Mammary epithelial cell (primary cell): ENCODE data around the gene BBS9.

ENCODE experiments used
- EZH2 ChIP-seq: IDR thresholded peaks from 2 replicates; pipeline ENCODE4 v1.6.1; 2012; ENCODE audit warnings: low read length, inconsistent platforms, borderline replicate concordance
- TF ChIP-seq, protein P1 (sequence below), 2 donors: IDR thresholded peaks in 1 of 2; conservative IDR thresholded peaks in 1 of 2; 2 replicates each; pipeline ENCODE4 v1.5.1; 2011 to 2012; ENCODE audit warnings: inconsistent platforms in 2 of 2, low read length in 2 of 2, mild to moderate bottlenecking in 2 of 2, control low read depth in 1 of 2, low read depth in 1 of 2; ENCODE audit not compliant: insufficient read depth in 1 of 2; ENCODE audit errors: extremely low read depth in 1 of 2

DNA sequence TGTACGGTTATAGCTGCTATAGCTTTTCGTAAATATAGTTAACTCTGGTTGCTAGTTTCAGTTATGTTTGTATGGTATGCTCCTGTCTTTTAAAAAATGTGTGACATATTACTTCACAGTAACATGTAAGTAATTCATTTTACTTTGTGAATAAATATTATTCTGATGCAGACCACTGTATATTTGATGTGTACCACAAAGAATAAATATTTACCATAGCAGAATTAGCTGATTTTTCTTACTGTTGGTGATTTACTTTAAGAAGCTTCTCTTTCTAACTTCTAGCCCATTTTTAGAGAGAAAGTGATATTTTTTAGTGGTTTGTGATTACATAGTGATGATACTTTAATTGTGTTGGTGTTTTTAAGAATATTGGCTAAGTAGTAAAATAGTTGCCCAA is 292.8 kb downstream of the BBS9 start:
- TF ChIP-seq, protein P1, sequence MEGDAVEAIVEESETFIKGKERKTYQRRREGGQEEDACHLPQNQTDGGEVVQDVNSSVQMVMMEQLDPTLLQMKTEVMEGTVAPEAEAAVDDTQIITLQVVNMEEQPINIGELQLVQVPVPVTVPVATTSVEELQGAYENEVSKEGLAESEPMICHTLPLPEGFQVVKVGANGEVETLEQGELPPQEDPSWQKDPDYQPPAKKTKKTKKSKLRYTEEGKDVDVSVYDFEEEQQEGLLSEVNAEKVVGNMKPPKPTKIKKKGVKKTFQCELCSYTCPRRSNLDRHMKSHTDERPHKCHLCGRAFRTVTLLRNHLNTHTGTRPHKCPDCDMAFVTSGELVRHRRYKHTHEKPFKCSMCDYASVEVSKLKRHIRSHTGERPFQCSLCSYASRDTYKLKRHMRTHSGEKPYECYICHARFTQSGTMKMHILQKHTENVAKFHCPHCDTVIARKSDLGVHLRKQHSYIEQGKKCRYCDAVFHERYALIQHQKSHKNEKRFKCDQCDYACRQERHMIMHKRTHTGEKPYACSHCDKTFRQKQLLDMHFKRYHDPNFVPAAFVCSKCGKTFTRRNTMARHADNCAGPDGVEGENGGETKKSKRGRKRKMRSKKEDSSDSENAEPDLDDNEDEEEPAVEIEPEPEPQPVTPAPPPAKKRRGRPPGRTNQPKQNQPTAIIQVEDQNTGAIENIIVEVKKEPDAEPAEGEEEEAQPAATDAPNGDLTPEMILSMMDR (conservative IDR thresholded peaks at IDR 0.05 in 1 of 2, IDR thresholded peaks at IDR 0.05 in 1 of 2; ENCODE audit: extremely low read depth in 1 of 2, insufficient read depth in 1 of 2, low read depth in 1 of 2, low read length in 2 of 2) = no peak
- TF ChIP-seq EZH2 = no peak
